Keratinocyte (primary cell): ENCODE results near the gene GPS1. TPM values are rescaled to one million over a fixed set of nuclear protein-coding genes. Genes with fewer than 3 reads are reported as not detected.

Source experiments
- DNase-seq: peaks from one replicate; pipeline ENCODE4 v3.0.0-alpha.2; 2011; ENCODE audit warnings: low read depth, missing footprints, low spot score
- FAIRE-seq: peaks from 2 replicates; lab custom pipeline; 2011; peaks lifted over from hg19 to GRCh38; lab: Jason Lieb, UNC
- H2AFZ ChIP-seq: 2 replicates; pipeline ENCODE4 v1.6.0; 2012; ENCODE audit warnings: low read length, control low read depth, inconsistent platforms; ENCODE audit not compliant: control insufficient read depth
- H3K27ac ChIP-seq: 2 replicates; pipeline ENCODE4 v1.5.1; 2011; ENCODE audit warnings: low read length; ENCODE audit not compliant: control insufficient read depth, insufficient read depth
- H3K27me3 ChIP-seq: 3 replicates; pipeline ENCODE4 v1.6.0; 2011; ENCODE audit warnings: low read length; ENCODE audit not compliant: control insufficient read depth, insufficient read depth; ENCODE audit errors: extremely low read depth
- H3K36me3 ChIP-seq, 2 experiments: 2 replicates in 1 of 2; 3 replicates in 1 of 2; pipeline ENCODE4 v1.5.1; 2011; ENCODE audit warnings: low read length in 2 of 2, mild to moderate bottlenecking in 1 of 2; ENCODE audit not compliant: control insufficient read depth in 2 of 2, insufficient read depth in 2 of 2; ENCODE audit errors: extremely low read depth in 1 of 2
- H3K4me1 ChIP-seq: 3 replicates; pipeline ENCODE4 v1.5.1; 2011; ENCODE audit warnings: low read length; ENCODE audit not compliant: control insufficient read depth, insufficient read depth; ENCODE audit errors: extremely low read depth
- H3K4me2 ChIP-seq: 3 replicates; pipeline ENCODE4 v1.6.0; 2011; ENCODE audit warnings: low read depth, low read length; ENCODE audit not compliant: control insufficient read depth, insufficient read depth; ENCODE audit errors: extremely low read depth
- H3K4me3 ChIP-seq, 3 experiments: fragments of 200-600 bp in 1 of 3; sonication (generic) in 1 of 3; 2 replicates in 2 of 3; 3 replicates in 1 of 3; pipeline ENCODE4 v1.5.1; 2011 to 2016; ENCODE audit warnings: low read length in 3 of 3, mild to moderate bottlenecking in 3 of 3, control low read depth in 2 of 3, inconsistent platforms in 1 of 3, low read depth in 1 of 3, mixed read lengths in 1 of 3, mixed run types in 1 of 3, moderate library complexity in 1 of 3; ENCODE audit not compliant: control insufficient read depth in 2 of 3, insufficient read depth in 2 of 3; ENCODE audit errors: extremely low read depth in 1 of 3
- H3K79me2 ChIP-seq: 2 replicates; pipeline ENCODE4 v1.6.0; 2012; ENCODE audit warnings: low read length; ENCODE audit not compliant: control insufficient read depth, insufficient read depth
- H3K9ac ChIP-seq: 3 replicates; pipeline ENCODE4 v1.6.0; 2011; ENCODE audit warnings: low read length; ENCODE audit not compliant: control insufficient read depth, insufficient read depth; ENCODE audit errors: extremely low read depth
- H3K9me1 ChIP-seq: 3 replicates; pipeline ENCODE4 v1.6.0; 2011; ENCODE audit warnings: low read length; ENCODE audit not compliant: control insufficient read depth, insufficient read depth; ENCODE audit errors: extremely low read depth
- H3K9me3 ChIP-seq: 2 replicates; pipeline ENCODE4 v1.5.1; 2012; ENCODE audit warnings: low read depth, low read length; ENCODE audit not compliant: control insufficient read depth
- H4K20me1 ChIP-seq: 3 replicates; pipeline ENCODE4 v1.6.0; 2011; ENCODE audit warnings: low read length; ENCODE audit not compliant: control insufficient read depth, insufficient read depth; ENCODE audit errors: extremely low read depth
- CTCF ChIP-seq, 3 experiments: IDR thresholded peaks in 1 of 3; conservative IDR thresholded peaks in 1 of 3; optimal IDR thresholded peaks in 1 of 3; 2 replicates in 2 of 3; 3 replicates in 1 of 3; pipeline versions ENCODE3 to v1.5.1; 2011; ENCODE audit warnings: low read length in 3 of 3, mild to moderate bottlenecking in 3 of 3, moderate library complexity in 2 of 3, control low read depth in 1 of 3, inconsistent platforms in 1 of 3; ENCODE audit not compliant: insufficient read depth in 2 of 3; ENCODE audit errors: extremely low read depth in 1 of 3
- EZH2 ChIP-seq: IDR thresholded peaks from one replicate; pipeline ENCODE4 v1.6.1; 2012; ENCODE audit warnings: inconsistent platforms, mild to moderate bottlenecking, low read length, moderate library complexity
- dilution Hi-C: fragments of 300-500 bp; cut with MboI; formaldehyde crosslinking; loops from one replicate; pipeline ENCODE4 v1.7.0; 2020; ENCODE audit warnings: low sequenced_read_pairs; ENCODE audit not compliant: extremely low pct_ligation_motif_present
- polyA plus RNA-seq, 5 experiments: library from polyadenylated mRNA; depleted of rRNA in 3 of 5; stranded (reverse) in 3 of 5; stranded (forward) in 1 of 5; unstranded in 1 of 5; fragments of >200 nt; gene quantifications; 1 replicate in 1 of 5; 2 replicates in 3 of 5; 3 replicates in 1 of 5; pipeline versions ENCODE4 v1.2.1 to v1.2.3, GENCODE V29; 2011 to 2012; ENCODE audit warnings: missing spikeins in 2 of 5, low read depth in 1 of 5, low replicate concordance in 1 of 5

The GPS1 gene
- polyA plus RNA-seq, 1 donor (not counting 4 experiments of a cell fraction or from before 2014, with no cell fraction given) = 60.4 TPM

GRCh38 chr17:82101301-82101715 lies 49.6 kb downstream of the GPS1 start:
- Histone ChIP-seq H3K4me2 (no peak overlapping the region), H3K9ac (no peak overlapping the region), H3K27ac (no peak overlapping the region), H3K27me3 (no peaks in the 10 kb centered on the region), H3K9me1 (peaks cover 2% of the 10 kb centered on the region), H2AFZ (no peak overlapping the region), H3K4me3 (no peak overlapping the region), H4K20me1 (peaks cover 8% of the 10 kb centered on the region), H3K9me3 (no peaks in the 10 kb centered on the region), H3K79me2 (peaks cover 16% of the 10 kb centered on the region), H3K4me1 (peaks cover 39% of the 10 kb centered on the region), H3K36me3 (peaks cover 0 to 2% of the 10 kb centered on the region in 2 experiments)
- TF ChIP-seq EZH2 = no peak
- no peak for TF ChIP-seq CTCF (optimal IDR thresholded peaks at IDR 0.05 in 1 of 3, IDR thresholded peaks at IDR 0.05 in 1 of 3, conservative IDR thresholded peaks at IDR 0.05 in 1 of 3; ENCODE audit: extremely low read depth in 1 of 3, insufficient read depth in 2 of 3, low read length in 3 of 3)
- dilution Hi-C loops = no loop called here
- FAIRE-seq = no peak
- DNase-seq = no peak

GRCh38 chr17:82101767-82102679 lies 50.3 kb downstream of the GPS1 start:
- Histone ChIP-seq H3K4me1 (peaks cover 39% of the 10 kb centered on the region), H2AFZ (no peak overlapping the region), H3K27ac (no peak overlapping the region), H4K20me1 (peaks cover under 1% of the 10 kb centered on the region), H3K4me2 (no peak overlapping the region), H3K27me3 (no peaks in the 10 kb centered on the region), H3K36me3 (no peaks in the 10 kb centered on the region), H3K9me1 (peaks cover 2% of the 10 kb centered on the region), H3K79me2 (peaks cover 8% of the 10 kb centered on the region), H3K4me3 (no peak overlapping the region), H3K9ac (no peak overlapping the region), H3K9me3 (no peaks in the 10 kb centered on the region)
- dilution Hi-C loops = no loop called here
- no peak for DNase-seq
- no peak for FAIRE-seq
- TF ChIP-seq EZH2 = no peak
- TF ChIP-seq CTCF (optimal IDR thresholded peaks at IDR 0.05 in 1 of 3, IDR thresholded peaks at IDR 0.05 in 1 of 3, conservative IDR thresholded peaks at IDR 0.05 in 1 of 3; ENCODE audit: extremely low read depth in 1 of 3, insufficient read depth in 2 of 3, low read length in 3 of 3) = no peak
